Muscle of leg (tissue), 11 donors: Measurements from ENCODE around the gene DSCAM. TPM values are rescaled to one million over a fixed set of nuclear protein-coding genes. Genes with fewer than 3 reads are reported as not detected.
"Not testable (repeated sequence)": the region's sequence is repeated elsewhere in the genome, so short reads cannot be mapped to it uniquely, and the experiment has no call there.

Experiments
- DNase-seq: peaks from one replicate; pipeline ENCODE4 v3.0.0; 2013
- H3K27ac ChIP-seq: one replicate; pipeline ENCODE4 v1.5.1; 2013; ENCODE audit warnings: mild to moderate bottlenecking, low read length, control low read depth
- H3K27me3 ChIP-seq: one replicate; pipeline ENCODE4 v1.6.1; 2013; ENCODE audit warnings: low read length; ENCODE audit not compliant: control insufficient read depth, insufficient read depth
- H3K36me3 ChIP-seq: one replicate; pipeline ENCODE4 v1.6.1; 2013; ENCODE audit warnings: low read length; ENCODE audit not compliant: control insufficient read depth, insufficient read depth
- H3K4me1 ChIP-seq: one replicate; pipeline ENCODE4 v1.6.1; 2013; ENCODE audit warnings: low read length; ENCODE audit not compliant: control insufficient read depth, insufficient read depth
- H3K4me3 ChIP-seq: one replicate; pipeline ENCODE4 v1.5.1; 2013; ENCODE audit warnings: low read length, control low read depth
- H3K9me3 ChIP-seq: replicated peaks from 2 replicates; pipeline ENCODE4 v1.6.1; 2013; ENCODE audit warnings: low read depth, low read length; ENCODE audit not compliant: control insufficient read depth
- WGBS: methylation state at CpG from one replicate; pipeline ENCODE4 v1.1.5; 2013; ENCODE audit warnings: missing lambda C conversion rate; ENCODE audit not compliant: insufficient coverage; 5-methylcytosine and 5-hydroxymethylcytosine counted together
- polyA plus RNA-seq, 8 donors: library from polyadenylated mRNA; unstranded; fragments of 120-200 nt; gene quantifications; one replicate each; pipeline versions ENCODE4 v1.2.1 to v1.2.3, GENCODE V29; 2013; ENCODE audit warnings: inconsistent platforms in 1 of 8, low replicate concordance in 1 of 8; ENCODE audit not compliant: insufficient read length in 8 of 8, insufficient read depth in 1 of 8
- total RNA-seq: library from RNA; stranded (reverse); fragments of 120-200 nt; gene quantifications from one replicate; pipeline ENCODE4 v1.2.4, GENCODE V29; 2013

The DSCAM gene
- total and polyA plus RNA-seq, 9 donors, result 0.89 to 2.0 (median 1.3) TPM

DNA sequence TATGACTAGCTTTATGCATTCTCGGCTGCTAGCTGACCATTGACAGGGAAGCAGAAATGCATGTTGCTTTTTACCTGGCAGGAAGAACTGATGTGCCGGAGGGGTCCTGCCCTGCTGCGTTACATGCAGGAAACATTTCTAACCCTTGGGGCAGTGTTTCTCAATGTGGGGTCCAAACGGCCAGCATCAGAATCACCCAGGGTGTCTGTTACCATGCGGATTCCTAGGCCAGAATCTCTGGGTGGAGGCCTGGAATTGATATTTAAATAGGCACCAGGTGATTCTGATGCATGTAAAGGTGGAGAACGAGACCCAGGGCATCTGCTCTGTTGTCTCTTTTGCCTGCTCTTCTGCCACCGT is 797.0 kb downstream of the DSCAM start:
- Histone ChIP-seq H3K27me3 (peaks cover 3% of the 10 kb centered on the region), H3K4me1 (peaks cover 9% of the 10 kb centered on the region), H3K9me3 (no peaks in the 10 kb centered on the region), H3K4me3 (no peak overlapping the region), H3K36me3 (no peaks in the 10 kb centered on the region), H3K27ac (no peak overlapping the region)
- WGBS, result 57% methylated on average over 6 of the region's 7 CpGs
- DNase-seq, result no peak

GRCh38 chr21:40049031-40049930 is 797.7 kb downstream of the DSCAM start:
- Histone ChIP-seq H3K27me3 (no peaks in the 10 kb centered on the region), H3K27ac (no peak overlapping the region), H3K9me3 (no peaks in the 10 kb centered on the region), H3K36me3 (no peaks in the 10 kb centered on the region), H3K4me1 (peaks cover 9% of the 10 kb centered on the region), H3K4me3 (no peak overlapping the region)
- peak; percentile 23 for DNase-seq
- 57% methylated on average over 8 of the region's 10 CpGs for WGBS

- no peak for DNase-seq
- H3K9me3 ChIP-seq, result no peaks in the 10 kb centered on the region
These were observed 798.8 kb downstream of the DSCAM start for GRCh38 chr21:40047993-40048730.

DNA sequence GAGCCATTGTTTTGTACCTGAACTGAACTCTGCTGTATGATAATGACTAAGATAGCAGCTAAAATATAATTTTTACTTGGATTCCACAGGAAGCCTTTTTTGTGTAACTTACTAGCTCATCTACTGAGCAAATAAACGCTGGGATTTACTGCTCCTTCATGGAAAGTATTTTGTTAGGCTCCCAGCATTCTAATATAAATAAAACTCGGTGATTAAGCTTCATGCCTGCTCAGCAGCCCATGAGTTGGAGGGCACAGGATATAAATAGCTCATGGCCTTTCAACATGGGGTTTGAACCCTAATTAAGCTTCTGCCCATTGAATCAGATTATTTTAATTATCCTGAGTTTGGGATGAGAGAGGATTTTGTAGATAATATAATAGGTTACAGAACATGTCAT is 799.7 kb downstream of the DSCAM start:
- Histone ChIP-seq H3K4me3 (no peak overlapping the region), H3K9me3 (no peaks in the 10 kb centered on the region), H3K4me1 (no peaks in the 10 kb centered on the region), H3K36me3 (peaks cover under 1% of the 10 kb centered on the region), H3K27ac (no peak overlapping the region), H3K27me3 (no peaks in the 10 kb centered on the region)
- no peak for DNase-seq
- no CpG with 5 or more reads among the region's 2 CpGs for WGBS

More at GRCh38 chr21:40047993-40048730, 798.8 kb downstream of the DSCAM start:
- H3K4me3 ChIP-seq, result no peak overlapping the region
- WGBS, result 82% methylated on average over 2 of the region's 5 CpGs
- H3K27me3 ChIP-seq, result no peaks in the 10 kb centered on the region
- no peak overlapping the region for H3K27ac ChIP-seq
- no peaks in the 10 kb centered on the region for H3K36me3 ChIP-seq
- H3K4me1 ChIP-seq, result peaks cover 7% of the 10 kb centered on the region

- DNase-seq, result no peak
- 100% methylated on average over 6 of the region's 12 CpGs for WGBS
- H3K36me3 ChIP-seq, result peaks cover 3% of the 10 kb centered on the region
- H3K4me1 ChIP-seq, result no peaks in the 10 kb centered on the region
- H3K9me3 ChIP-seq, result no peaks in the 10 kb centered on the region
- H3K27me3 ChIP-seq, result no peaks in the 10 kb centered on the region
- no peak overlapping the region for H3K27ac ChIP-seq
- H3K4me3 ChIP-seq, result no peak overlapping the region
These were observed 803.1 kb downstream of the DSCAM start for GRCh38 chr21:40043866-40044265.

DNA sequence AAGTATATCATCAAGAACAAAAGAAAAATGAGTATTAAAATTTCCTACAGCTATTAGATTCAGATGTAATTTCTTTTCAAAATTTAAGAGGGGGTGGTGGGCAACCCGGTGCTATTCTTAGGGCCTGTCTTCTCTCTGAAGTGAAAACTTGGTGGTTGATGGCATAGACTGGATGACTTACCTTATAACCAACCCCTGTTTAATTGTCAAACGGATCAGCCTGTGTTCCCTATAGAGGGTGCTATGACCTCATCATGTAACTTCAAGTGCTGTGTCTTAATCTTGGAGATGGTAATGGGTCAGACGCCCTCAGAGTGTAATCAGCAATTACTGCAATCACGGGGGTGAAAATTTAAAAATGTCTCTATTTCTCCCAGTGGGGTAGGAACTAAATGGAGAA is 803.5 kb downstream of the DSCAM start:
- H3K27ac ChIP-seq, result no peak overlapping the region
- no peak overlapping the region for H3K4me3 ChIP-seq
- H3K36me3 ChIP-seq, result peaks cover 3% of the 10 kb centered on the region
- no peaks in the 10 kb centered on the region for H3K27me3 ChIP-seq
- DNase-seq, result no peak
- 80% methylated on average over 1 of the region's 4 CpGs for WGBS
- no peaks in the 10 kb centered on the region for H3K9me3 ChIP-seq
- no peaks in the 10 kb centered on the region for H3K4me1 ChIP-seq

DNA sequence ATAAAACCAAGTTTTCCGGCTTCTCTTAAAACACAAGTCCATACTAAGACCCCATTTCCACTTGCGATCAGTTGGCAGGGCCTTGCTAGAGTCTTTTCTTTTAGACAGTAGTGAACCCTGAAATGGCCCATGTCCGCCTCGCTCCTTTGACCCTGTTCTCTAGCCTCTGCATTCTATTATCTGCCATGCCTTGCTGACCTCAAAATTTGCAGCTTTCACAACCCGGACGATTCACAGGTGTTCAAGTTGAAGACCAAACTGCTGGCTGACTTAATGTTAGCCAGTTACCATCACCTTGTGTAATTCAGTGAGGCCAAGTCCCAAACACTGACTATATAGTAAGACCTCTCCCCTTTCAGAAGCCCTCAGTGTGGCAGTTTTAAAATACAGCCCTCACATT is 805.5 kb downstream of the DSCAM start:
- Histone ChIP-seq H3K27ac (no peak overlapping the region), H3K4me1 (no peaks in the 10 kb centered on the region), H3K9me3 (no peaks in the 10 kb centered on the region), H3K36me3 (peaks cover 3% of the 10 kb centered on the region), H3K4me3 (no peak overlapping the region), H3K27me3 (no peaks in the 10 kb centered on the region)
- 83% methylated on average over 6 of the region's 6 CpGs for WGBS
- no peak for DNase-seq

- not testable (repeated sequence) for H3K9me3 ChIP-seq, H3K4me3 ChIP-seq, H3K4me1 ChIP-seq, DNase-seq, H3K27me3 ChIP-seq, H3K27ac ChIP-seq, H3K36me3 ChIP-seq
- WGBS, result 82% methylated on average over 24 of the region's 25 CpGs
These were observed 813.7 kb downstream of the DSCAM start for GRCh38 chr21:40033156-40033782.

DNA sequence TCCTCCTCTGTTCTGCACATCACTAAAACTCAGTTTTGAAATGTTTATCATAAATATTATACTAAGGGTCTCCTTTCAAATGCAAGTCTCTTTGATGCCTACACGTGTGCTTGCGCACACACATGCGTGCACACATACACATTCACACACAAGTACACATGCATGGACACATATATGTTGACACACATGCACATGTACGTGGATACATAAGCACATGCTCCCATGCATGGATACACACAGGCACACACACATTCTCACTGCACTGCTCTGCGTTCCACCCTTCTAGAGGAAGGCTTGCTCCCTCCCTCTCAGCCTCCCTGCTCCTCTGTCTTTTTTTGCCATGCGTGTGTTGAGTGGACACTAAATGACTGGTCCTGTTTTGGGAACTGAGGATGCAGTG is 817.1 kb downstream of the DSCAM start:
- Histone ChIP-seq H3K9me3 (no peaks in the 10 kb centered on the region), H3K27me3 (no peaks in the 10 kb centered on the region), H3K27ac (no peak overlapping the region), H3K4me1 (no peaks in the 10 kb centered on the region), H3K36me3 (no peaks in the 10 kb centered on the region), H3K4me3 (no peak overlapping the region)
- WGBS, result 88% methylated on average over 5 of the region's 6 CpGs
- DNase-seq, result no peak

DNA sequence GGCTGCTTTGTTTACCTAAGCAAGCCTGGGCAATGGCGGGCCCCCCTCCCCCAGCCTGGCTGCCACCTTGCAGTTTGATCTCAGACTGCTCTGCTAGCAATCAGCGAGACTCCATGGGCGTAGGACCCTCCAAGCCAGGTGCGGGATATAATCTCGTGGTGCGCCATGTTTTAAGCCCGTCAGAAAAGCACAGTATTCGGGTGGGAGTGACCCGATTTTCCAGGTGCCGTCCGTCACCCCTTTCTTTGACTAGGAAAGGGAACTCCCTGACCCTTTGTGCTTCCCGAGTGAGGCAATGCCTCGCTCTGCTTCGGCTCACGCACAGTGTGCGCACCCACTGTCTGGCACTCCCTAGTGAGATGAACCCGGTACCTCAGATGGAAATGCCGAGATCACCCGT is 818.6 kb downstream of the DSCAM start:
- H3K4me3 ChIP-seq, H3K36me3 ChIP-seq, H3K27me3 ChIP-seq, H3K4me1 ChIP-seq, DNase-seq, H3K27ac ChIP-seq, H3K9me3 ChIP-seq: not testable (repeated sequence)
- 98% methylated on average over 9 of the region's 19 CpGs for WGBS
